ENCODE data around the gene SH3TC2. TPM values are rescaled to one million over a fixed set of nuclear protein-coding genes. Genes with fewer than 3 reads are reported as not detected.

SH3TC2 gene
- total and polyA plus RNA-seq, 7 donors: 0.18 to 1.9 (median 0.60) TPM

DNA sequence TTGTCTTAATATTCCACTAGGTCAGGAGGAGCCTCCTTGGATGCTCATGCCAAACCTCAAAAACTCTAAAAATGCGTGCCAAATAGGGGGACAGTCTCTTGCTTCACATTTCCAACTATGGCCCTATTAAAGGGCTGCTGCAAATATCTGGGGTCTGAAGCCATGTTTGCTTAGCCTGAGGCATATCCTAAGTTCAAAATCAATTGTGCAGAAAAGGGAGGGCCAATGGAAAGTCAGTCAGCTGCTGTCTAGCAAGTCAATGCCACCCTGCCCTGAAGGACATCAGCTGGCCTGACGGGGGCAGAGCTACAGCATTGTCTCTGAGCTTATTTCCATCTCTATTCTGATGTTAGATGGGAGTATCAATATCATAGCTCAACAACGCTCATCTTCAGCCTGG lies 93.6 kb downstream of the SH3TC2 start:
- Histone ChIP-seq H3K4me1 (peaks cover 70% of the 10 kb centered on the region), H3K27me3 (ENCODE audit: insufficient read depth in 3 of 3, low read length in 2 of 3) (no peaks in the 10 kb centered on the region), H3K4me3 (no peak overlapping the region), H3K9me3 (no peaks in the 10 kb centered on the region), H3K36me3 (ENCODE audit: insufficient read depth in 1 of 2, low read depth in 1 of 2) (no peaks in the 10 kb centered on the region), H3K27ac (peak overlapping the region; percentile 83)
- intact Hi-C loops (cut with DNase I): loop anchor here in 1 of 2 donors (5.0 kb wide), 1 partner anchor 142 kb away; the partner anchor contains the start of gene ADRB2
- DNase-seq (no peak), ATAC-seq (no peak)
- TF ChIP-seq, protein P1, sequence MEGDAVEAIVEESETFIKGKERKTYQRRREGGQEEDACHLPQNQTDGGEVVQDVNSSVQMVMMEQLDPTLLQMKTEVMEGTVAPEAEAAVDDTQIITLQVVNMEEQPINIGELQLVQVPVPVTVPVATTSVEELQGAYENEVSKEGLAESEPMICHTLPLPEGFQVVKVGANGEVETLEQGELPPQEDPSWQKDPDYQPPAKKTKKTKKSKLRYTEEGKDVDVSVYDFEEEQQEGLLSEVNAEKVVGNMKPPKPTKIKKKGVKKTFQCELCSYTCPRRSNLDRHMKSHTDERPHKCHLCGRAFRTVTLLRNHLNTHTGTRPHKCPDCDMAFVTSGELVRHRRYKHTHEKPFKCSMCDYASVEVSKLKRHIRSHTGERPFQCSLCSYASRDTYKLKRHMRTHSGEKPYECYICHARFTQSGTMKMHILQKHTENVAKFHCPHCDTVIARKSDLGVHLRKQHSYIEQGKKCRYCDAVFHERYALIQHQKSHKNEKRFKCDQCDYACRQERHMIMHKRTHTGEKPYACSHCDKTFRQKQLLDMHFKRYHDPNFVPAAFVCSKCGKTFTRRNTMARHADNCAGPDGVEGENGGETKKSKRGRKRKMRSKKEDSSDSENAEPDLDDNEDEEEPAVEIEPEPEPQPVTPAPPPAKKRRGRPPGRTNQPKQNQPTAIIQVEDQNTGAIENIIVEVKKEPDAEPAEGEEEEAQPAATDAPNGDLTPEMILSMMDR (IDR thresholded peaks at IDR 0.05): peak; percentile 12
- 38 to 57% (median 38%) methylated on average over 3 of the region's 3 CpGs for WGBS, 3 donors

GRCh38 chr5:148968311-148968710 lies 94.6 kb downstream of the SH3TC2 start:
- Histone ChIP-seq H3K4me1 (peaks cover 67% of the 10 kb centered on the region), H3K4me3 (no peak overlapping the region), H3K9me3 (no peaks in the 10 kb centered on the region), H3K36me3 (ENCODE audit: insufficient read depth in 1 of 2, low read depth in 1 of 2) (no peaks in the 10 kb centered on the region), H3K27me3 (ENCODE audit: insufficient read depth in 3 of 3, low read length in 2 of 3) (no peaks in the 10 kb centered on the region), H3K27ac (peak overlapping the region; percentile 62)
- 71 to 84% (median 83%) methylated on average over 2 of the region's 2 CpGs for WGBS, 3 donors
- no peak for DNase-seq
- no peak for ATAC-seq
- intact Hi-C loops (cut with DNase I): loop anchor here in 1 of 2 donors (5.0 kb wide), 1 partner anchor 141 kb away; the partner anchor contains the start of gene ADRB2
- TF ChIP-seq, protein P1 (IDR thresholded peaks at IDR 0.05): no peak

GRCh38 chr5:148967783-148968182 lies 95.1 kb downstream of the SH3TC2 start:
- DNase-seq (no peak), ATAC-seq (no peak)
- Histone ChIP-seq H3K27me3 (ENCODE audit: insufficient read depth in 3 of 3, low read length in 2 of 3) (no peaks in the 10 kb centered on the region), H3K4me3 (no peak overlapping the region), H3K27ac (peak overlapping the region; percentile 62), H3K9me3 (no peaks in the 10 kb centered on the region), H3K36me3 (ENCODE audit: insufficient read depth in 1 of 2, low read depth in 1 of 2) (no peaks in the 10 kb centered on the region), H3K4me1 (peaks cover 62% of the 10 kb centered on the region)
- intact Hi-C loops (cut with DNase I): loop anchor here in 1 of 2 donors (5.0 kb wide), 1 partner anchor 140 kb away; the partner anchor contains the start of gene ADRB2
- 36 to 63% (median 49%) methylated on average over 4 of the region's 4 CpGs for WGBS, 3 donors
- TF ChIP-seq, protein P1 (IDR thresholded peaks at IDR 0.05): no peak

GRCh38 chr5:148966938-148967337 lies 95.9 kb downstream of the SH3TC2 start:
- no peak for ATAC-seq
- H3K27ac ChIP-seq: peak overlapping the region; percentile 91
- intact Hi-C loops (cut with DNase I): loop anchor here in 1 of 2 donors (5.0 kb wide), 1 partner anchor 140 kb away; the partner anchor contains the start of gene ADRB2
- no peak for DNase-seq
- 95 to 98% (median 97%) methylated on average over 2 of the region's 2 CpGs for WGBS, 3 donors
- H3K4me3 ChIP-seq: no peak overlapping the region
- no peaks in the 10 kb centered on the region for H3K9me3 ChIP-seq
- H3K4me1 ChIP-seq: peaks cover 53% of the 10 kb centered on the region
- no peaks in the 10 kb centered on the region for H3K27me3 ChIP-seq (ENCODE audit: insufficient read depth in 3 of 3, low read length in 2 of 3)
- no peaks in the 10 kb centered on the region for H3K36me3 ChIP-seq (ENCODE audit: insufficient read depth in 1 of 2, low read depth in 1 of 2)
- TF ChIP-seq, protein P1 (IDR thresholded peaks at IDR 0.05): no peak

GRCh38 chr5:148966348-148966747 lies 96.5 kb downstream of the SH3TC2 start:
- no peak overlapping the region for H3K4me3 ChIP-seq
- TF ChIP-seq, protein P1 (IDR thresholded peaks at IDR 0.05): no peak
- no peaks in the 10 kb centered on the region for H3K27me3 ChIP-seq (ENCODE audit: insufficient read depth in 3 of 3, low read length in 2 of 3)
- peak overlapping the region; percentile 91 for H3K27ac ChIP-seq
- WGBS, 3 donors: 28 to 43% (median 40%) methylated on average over 4 of the region's 4 CpGs
- peak; percentile 47 to 74 (median 70) for ATAC-seq
- peak; percentile 40 to 75 for DNase-seq
- intact Hi-C loops (cut with DNase I): loop anchor here in 1 of 2 donors (5.0 kb wide), 1 partner anchor 139 kb away; the partner anchor contains the start of gene ADRB2
- peaks cover 52% of the 10 kb centered on the region for H3K4me1 ChIP-seq
- no peaks in the 10 kb centered on the region for H3K36me3 ChIP-seq (ENCODE audit: insufficient read depth in 1 of 2, low read depth in 1 of 2)
- H3K9me3 ChIP-seq: no peaks in the 10 kb centered on the region

Measured in psoas muscle (tissue), 8 donors.